HFFc6 (cell line): ENCODE data around the gene PRSS36. TPM values are rescaled to one million over a fixed set of nuclear protein-coding genes. Genes with fewer than 3 reads are reported as not detected.

Experiments
- DNase-seq: peaks from one replicate; pipeline ENCODE4 v3.0.0-alpha.2; 2018
- H3K27ac Mint-ChIP-seq: 2 replicates; pipeline ENCODE4 v1.8.0; 2020; ENCODE audit warnings: mild to moderate bottlenecking, mixed read lengths
- H3K27me3 Mint-ChIP-seq: 2 replicates; pipeline ENCODE4 v1.8.0; 2021; ENCODE audit warnings: mild to moderate bottlenecking, moderate library complexity, mixed read lengths; ENCODE audit not compliant: insufficient read depth
- H3K36me3 Mint-ChIP-seq: 2 replicates; pipeline ENCODE4 v1.8.0; 2021; ENCODE audit warnings: low read depth, mixed read lengths
- H3K4me1 Mint-ChIP-seq: 2 replicates; pipeline ENCODE4 v1.8.0; 2020; ENCODE audit warnings: low read depth, mixed read lengths
- H3K4me3 Mint-ChIP-seq: 2 replicates; pipeline ENCODE4 v1.8.0; 2020; ENCODE audit warnings: mild to moderate bottlenecking, moderate library complexity, mixed read lengths
- H3K9me3 Mint-ChIP-seq: 2 replicates; pipeline ENCODE4 v1.8.0; 2020; ENCODE audit warnings: mild to moderate bottlenecking, mixed read lengths
- CTCF ChIP-seq: fragments of 200-600 bp; sonication (generic); IDR thresholded peaks from 2 replicates; pipeline ENCODE4 v1.5.0; 2021; ENCODE audit warnings: antibody characterized with exemption, mild to moderate bottlenecking
- total RNA-seq, 6 experiments: library from RNA; stranded (reverse); fragmentation: NEBNext Ultra II Directional; extraction: Animal tissue kit (Norgen Biotek cat#: 25700); gene quantifications; 2 replicates in 1 of 6; 3 replicates in 5 of 6; pipeline ENCODE4 v1.2.3, GENCODE V29; 2021

PRSS36 gene
- total RNA-seq, 6 experiments from 2014 or later = 0.38 to 0.60 (median 0.47) TPM; not detected in 2

- Mint-ChIP-seq H3K36me3 (no peaks in the 10 kb centered on the region), H3K4me3 (no peak overlapping the region), H3K27me3 (peaks cover 6% of the 10 kb centered on the region), H3K27ac (peak overlapping the region; percentile 12; the same call in 1 of the 2 replicates), H3K4me1 (peaks cover 4% of the 10 kb centered on the region), H3K9me3 (no peaks in the 10 kb centered on the region)
- no peak for DNase-seq
- TF ChIP-seq CTCF = no peak
Observed at GRCh38 chr16:31128711-31129567, 20.9 kb downstream of the PRSS36 start.

GRCh38 chr16:31127182-31127581, 22.7 kb downstream of the PRSS36 start:
- Mint-ChIP-seq H3K4me3 (no peak overlapping the region), H3K4me1 (no peaks in the 10 kb centered on the region)

GRCh38 chr16:31125844-31126243, 24.0 kb downstream of the PRSS36 start:
- H3K9me3 Mint-ChIP-seq = no peaks in the 10 kb centered on the region
- H3K27ac Mint-ChIP-seq = no peak overlapping the region
- peaks cover 4% of the 10 kb centered on the region; the same call in 1 of the 2 replicates for H3K27me3 Mint-ChIP-seq
- no peaks in the 10 kb centered on the region for H3K4me1 Mint-ChIP-seq
- no peak for DNase-seq
- TF ChIP-seq CTCF = no peak
- no peak overlapping the region for H3K4me3 Mint-ChIP-seq
- peaks cover 7% of the 10 kb centered on the region; the same call in 1 of the 2 replicates for H3K36me3 Mint-ChIP-seq

More at GRCh38 chr16:31127182-31127581, 22.7 kb downstream of the PRSS36 start:
- TF ChIP-seq CTCF = no peak
- Mint-ChIP-seq H3K9me3 (no peaks in the 10 kb centered on the region), H3K27ac (no peak overlapping the region; the same call in 1 of the 2 replicates), H3K36me3 (peaks cover 2% of the 10 kb centered on the region; the same call in 1 of the 2 replicates), H3K27me3 (peaks cover 4% of the 10 kb centered on the region; the same call in 1 of the 2 replicates)
- no peak for DNase-seq

- no peak overlapping the region for H3K27ac Mint-ChIP-seq
- peaks cover 14% of the 10 kb centered on the region for H3K4me1 Mint-ChIP-seq
- H3K36me3 Mint-ChIP-seq = peaks cover 7% of the 10 kb centered on the region
- no peak for DNase-seq
- TF ChIP-seq CTCF = no peak
- no peaks in the 10 kb centered on the region for H3K9me3 Mint-ChIP-seq
- H3K4me3 Mint-ChIP-seq = no peak overlapping the region
- H3K27me3 Mint-ChIP-seq = peaks cover 6% of the 10 kb centered on the region
Observed at GRCh38 chr16:31120129-31120528, 29.7 kb downstream of the PRSS36 start.

GRCh38 chr16:31118223-31119155, 31.4 kb downstream of the PRSS36 start:
- H3K4me1 Mint-ChIP-seq = peaks cover 14% of the 10 kb centered on the region
- H3K36me3 Mint-ChIP-seq = peaks cover 12% of the 10 kb centered on the region
- H3K4me3 Mint-ChIP-seq = peak overlapping the region; percentile 91
- TF ChIP-seq CTCF = no peak
- peaks cover 6% of the 10 kb centered on the region for H3K27me3 Mint-ChIP-seq
- H3K9me3 Mint-ChIP-seq = no peaks in the 10 kb centered on the region
- H3K27ac Mint-ChIP-seq = peak overlapping the region; percentile 99
- DNase-seq = peak; percentile 93
